HG03196 (cell line): ENCODE data around the gene ZNF627.
A peak's percentile ranks its signal among the peaks of the same experiment; 100 is the strongest.
"Not testable (repeated sequence)": the region's sequence is repeated elsewhere in the genome, so short reads cannot be mapped to it uniquely, and the experiment has no call there.

ENCODE experiments used
- ATAC-seq: cut with Tn5 transposase; IDR thresholded peaks from one replicate; pipeline ENCODE4 v1.9.1; 2021; ENCODE audit not compliant: unreplicated experiment

The ZNF627 gene

DNA sequence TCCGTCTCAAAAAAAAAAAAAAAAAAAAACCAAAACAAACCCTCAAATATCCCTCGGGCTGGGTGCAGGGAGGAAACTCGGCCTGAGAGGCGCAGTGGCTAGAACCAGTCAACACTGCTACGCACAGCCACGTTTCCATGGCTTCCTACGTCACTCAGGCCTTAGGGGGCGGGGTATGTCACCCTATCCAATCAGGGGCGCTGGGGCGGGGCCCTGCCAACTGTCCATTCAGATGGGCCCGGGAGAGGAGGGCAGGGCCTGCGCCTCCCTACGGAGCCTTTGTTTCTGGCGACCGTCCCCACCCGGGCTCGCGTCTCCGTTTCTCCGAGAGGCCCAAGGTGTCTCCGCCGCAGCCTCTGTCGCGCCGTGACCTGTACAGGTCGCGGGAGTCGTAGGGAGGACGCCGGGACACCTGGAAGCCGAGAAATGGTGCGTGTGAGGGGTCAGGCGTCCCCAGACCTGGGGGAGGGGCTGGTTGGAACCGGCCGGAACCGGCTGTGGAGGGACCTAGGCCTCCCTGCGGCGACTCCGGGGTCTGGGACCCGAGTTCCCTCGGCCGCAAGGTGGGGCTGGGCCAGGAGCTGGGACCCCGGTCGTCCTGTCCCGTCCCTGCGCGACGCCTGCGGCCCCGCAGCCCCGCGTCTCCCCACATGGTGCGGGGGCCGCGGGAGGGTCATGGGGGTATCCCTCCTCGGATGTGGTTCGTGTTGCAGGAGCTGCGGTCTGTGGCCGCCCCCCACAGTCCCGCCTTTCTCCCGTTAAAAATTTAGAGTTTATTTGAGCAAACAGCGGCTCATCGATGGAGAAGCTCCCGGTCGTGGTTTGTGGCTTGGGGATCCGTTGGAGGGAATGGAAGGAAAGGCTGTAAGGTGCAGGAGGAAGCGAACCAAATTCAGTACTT lies at the start of gene ZNF627:
TSS of gene ZNF627 (plus strand) at position 282 of the 901 bp plus-strand sequence. CDS start at position 427, 145 bp downstream.
- ATAC-seq = peak; percentile 95

DNA sequence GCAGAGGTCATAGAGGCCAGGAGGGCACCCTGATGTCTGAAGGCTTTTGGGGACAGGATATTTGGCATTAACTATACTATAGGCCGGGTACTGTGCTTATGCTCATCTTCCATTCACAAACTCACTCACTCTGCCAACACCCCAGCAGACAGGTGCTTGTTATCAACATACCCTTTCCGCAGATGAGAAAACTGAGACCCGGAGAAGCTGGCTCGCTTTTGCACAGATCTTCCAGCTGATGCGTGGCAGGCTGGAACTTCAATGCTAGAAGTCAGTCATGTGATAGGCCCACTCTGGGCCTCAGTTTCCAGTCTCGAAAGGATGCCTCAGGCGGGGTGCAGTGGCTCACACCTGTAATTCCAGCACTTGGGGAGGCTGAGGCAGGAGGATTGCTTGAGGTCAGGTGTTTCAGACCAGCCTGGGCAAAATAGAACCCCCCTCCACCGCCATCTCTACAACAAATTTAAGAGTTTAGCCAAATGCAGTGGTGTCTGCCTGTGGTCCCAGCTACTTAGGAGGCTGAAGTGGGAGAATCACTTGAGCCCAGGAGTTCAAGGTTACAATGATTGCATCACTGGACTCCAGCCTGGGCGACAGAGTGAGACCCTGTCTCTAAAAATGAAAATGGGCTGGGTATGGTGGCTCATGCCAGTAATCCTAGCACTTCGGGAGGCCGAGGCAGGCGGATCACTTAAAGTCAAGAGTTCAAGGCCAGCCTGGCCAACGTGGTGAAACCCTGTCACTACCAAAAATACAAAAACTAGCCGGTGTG lies 49.2 kb upstream of the ZNF627 start:
- ATAC-seq = no peak

DNA sequence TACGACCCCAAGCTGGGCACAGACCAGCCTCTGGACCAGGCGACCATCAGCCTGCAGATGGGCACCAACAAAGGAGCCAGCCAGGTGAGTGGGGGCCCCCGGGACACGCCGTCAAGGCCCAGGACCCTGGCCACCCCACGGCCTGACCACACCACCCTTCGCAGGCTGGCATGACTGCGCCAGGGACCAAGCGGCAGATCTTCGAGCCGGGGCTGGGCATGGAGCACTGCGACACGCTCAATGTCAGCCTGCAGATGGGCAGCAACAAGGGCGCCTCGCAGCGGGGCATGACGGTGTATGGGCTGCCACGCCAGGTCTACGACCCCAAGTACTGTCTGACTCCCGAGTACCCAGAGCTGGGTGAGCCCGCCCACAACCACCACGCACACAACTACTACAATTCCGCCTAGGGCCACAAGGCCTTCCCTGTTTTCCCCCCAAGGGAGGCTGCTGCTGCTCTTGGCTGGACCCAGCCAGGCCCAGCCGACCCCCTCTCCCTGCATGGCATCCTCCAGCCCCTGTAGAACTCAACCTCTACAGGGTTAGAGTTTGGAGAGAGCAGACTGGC lies 47.8 kb upstream of the ZNF627 start:
- no peak for ATAC-seq

DNA sequence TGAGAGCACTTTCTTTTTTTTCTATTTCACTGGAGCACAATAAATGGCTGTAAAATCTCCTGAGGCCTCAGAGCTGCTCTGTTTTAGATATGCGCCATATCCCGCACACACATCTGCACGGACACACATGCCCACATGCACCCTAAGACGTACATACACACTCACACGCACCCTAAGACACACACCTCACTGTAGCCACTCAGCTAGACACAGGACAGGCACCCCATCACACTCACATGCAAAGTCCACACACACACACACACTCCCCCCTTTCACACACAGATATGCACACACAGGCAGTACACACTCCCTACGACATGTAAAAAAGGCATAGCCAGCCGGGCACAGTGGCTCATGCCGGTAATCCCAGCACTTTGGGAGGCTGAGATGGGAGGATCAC lies 47.0 kb upstream of the ZNF627 start:
- no peak for ATAC-seq

DNA sequence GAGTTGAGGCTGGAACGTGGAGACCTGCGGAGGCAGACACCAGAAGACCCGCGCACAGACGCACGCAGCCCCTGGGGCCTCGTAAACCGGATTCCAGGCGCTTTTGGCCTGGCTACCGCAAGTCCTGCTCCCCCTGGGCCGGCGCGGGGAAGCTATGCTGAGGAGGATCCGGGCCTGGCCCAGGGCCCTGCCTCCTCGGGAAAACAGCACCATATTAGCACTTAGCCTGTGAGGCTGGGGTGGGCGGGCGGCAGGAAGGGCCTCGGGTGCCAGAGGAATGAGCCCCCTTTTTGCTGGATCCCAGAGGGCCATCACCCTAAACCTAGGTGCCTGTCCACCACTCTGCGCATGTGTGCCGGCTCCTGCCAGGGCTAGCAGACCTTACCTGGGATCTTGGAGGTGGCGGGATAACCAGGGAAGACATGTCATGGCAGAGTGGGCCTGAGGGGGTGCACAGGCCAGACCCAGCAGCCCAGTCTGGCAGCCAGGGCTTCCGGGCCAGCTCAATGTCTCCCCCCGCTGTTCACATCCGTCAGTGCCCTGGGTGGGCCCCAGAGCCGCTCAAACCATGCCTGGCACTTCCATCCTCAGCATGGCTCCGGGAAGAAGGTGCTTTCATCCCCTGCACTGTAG lies 45.6 kb upstream of the ZNF627 start:
- no peak for ATAC-seq

DNA sequence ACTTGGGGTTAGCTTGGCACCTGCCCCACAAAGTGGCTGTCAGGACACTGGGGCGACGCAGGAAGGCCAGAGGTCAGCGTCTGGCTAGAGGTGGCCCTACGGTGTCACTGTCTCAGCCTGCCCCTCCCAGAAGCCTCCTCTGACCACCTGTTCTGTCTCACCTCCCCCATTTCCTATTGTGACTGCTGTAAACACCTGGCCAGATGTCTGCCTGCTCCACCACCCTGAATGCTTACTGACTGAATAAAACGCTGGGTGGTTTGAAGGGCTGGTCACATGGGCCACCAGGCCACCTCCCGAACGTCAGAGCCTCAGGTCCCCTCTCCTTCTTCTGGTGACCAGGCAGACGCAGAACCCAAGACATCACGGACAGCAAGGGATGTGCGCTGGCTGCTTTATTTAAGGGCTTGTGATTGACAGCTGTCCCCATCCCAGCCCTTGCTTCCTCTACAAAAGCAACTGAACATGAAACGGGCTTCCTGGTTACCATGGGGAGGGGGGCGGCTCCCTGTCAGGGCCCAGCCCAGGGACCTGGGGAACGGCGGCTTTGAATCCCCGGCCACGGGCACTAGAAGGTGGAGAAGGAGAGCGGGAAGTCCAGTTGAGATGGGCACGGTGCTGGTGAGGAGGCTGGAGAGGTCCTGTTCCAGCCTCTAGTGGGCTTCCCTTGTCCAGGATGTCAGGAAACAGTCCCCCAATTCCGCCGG lies 44.5 kb upstream of the ZNF627 start:
- no peak for ATAC-seq

DNA sequence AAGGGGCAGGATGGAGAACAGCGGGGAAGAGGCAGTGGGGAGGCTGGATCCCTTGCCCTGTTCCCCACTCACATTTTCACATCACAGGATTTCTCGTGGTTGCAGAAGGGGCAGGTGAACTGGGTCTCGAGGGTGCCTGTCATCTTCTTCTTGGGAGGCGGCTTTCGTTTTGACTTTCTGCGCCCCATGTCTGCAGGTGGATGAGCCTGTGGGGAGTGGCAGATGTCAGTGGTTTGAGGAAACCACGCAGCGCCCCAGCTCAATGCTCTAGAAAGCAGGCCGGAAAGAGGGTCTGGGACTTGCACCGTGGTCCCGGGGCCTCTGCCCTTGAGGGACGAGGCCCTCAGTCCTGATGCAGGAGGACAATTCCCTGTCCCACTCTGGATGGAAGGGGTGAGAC lies 43.1 kb upstream of the ZNF627 start:
- ATAC-seq = no peak

DNA sequence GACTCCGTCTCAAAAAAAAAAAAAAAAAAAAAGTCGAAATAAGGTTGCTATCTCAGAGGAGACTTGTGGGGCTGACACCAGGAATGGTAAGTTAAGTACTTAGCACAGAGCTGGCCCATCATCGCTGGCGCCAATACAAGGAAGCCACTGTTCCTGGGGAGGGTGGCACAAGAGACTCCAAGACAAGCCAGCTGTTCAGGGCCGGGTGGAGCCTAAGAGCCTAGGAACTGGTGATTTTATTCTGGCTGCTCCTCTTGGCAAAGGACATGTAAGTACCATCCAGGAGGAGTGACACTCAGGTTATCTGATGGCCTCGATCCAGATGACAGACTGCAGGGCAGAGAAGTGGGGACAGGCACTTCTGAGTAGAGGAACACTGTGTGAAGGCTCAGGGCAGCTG lies 42.0 kb upstream of the ZNF627 start:
- no peak for ATAC-seq

DNA sequence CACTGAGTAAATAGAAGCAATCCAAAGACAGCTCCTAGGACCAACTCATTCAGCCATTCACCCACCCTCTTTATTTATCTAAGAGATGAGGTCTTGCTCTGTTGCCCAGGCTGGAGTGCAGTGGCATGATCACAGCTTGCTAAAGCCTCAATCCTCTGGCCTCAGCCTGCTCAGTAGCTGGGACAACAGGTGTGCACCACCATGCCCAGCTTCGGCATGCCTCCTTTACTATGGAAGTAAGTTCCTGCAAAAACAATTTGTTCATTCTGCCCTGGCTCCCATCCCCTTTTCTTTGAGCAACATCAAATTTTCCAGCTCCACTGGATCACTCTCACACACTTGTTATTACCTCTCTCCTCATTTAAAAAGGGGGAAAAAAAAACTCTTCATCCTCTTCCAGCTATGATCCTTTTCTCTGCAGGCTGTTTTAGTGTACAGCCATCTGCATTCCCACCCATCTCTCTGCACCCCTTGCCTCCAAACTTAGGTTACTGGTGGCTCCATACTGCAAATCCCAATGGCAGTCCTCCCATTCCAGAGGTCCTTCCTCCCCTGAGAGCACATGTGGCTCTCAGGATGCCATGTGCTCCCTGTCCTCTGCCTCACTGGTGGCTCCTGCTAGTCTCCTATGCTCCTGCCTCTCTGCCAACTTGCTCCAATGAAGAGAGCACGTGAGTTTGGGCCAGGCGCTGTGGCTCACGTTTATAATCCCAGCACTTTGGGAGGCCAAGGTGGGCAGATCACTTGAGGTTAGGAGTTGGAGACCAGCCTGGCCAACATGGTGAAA lies 40.5 kb upstream of the ZNF627 start:
- no peak for ATAC-seq

DNA sequence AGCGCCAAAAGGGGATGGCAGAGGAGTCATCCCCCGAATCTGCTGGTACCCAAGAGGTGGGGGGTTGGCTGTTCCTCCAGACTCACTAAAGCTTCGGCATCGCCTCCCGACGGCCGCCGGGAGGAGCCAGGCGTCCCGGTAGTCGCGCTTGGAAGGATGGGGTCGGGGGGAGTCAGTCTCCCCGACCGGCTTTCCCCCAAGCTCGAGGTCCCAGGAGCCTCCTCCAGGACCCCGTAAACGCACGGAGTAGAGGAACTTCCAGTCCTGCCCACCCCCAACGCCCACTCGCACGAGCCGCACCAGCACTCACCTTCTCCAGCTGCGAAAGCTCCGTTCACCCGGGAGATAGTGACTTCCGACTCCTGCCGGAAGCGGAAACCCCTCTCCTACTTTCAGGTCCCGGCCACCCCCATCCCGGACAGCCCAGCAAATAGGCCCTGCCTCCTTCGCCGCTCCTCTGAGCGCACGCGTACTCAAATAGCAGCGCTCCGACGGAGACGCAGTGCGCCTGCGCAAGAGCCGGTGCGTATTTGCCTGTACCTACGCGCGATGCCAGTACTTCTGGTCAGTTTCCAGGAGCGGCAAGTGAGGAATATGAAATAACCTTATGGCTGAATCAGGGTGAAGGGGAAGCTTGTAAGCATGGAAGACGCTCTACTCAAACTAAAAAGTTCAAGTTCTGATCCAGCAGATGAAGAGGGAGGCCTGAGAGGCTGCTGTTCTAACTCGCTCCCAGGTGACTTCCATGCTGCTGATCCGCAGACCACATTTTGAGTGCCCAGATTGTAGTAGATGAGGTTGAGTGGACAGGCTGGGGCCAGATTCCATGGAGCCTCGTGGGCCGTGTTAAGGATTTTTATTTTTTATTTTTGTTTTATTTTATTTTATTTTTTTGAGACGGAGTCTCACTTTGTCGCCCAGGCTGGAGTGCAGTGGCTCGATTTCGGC lies 38.1 kb upstream of the ZNF627 start, which contains the start of gene ELOF1:
TSS of gene ELOF1 (minus strand) at position 350 of the 948 bp plus-strand sequence. CDS start 4,883 bp downstream, outside the sequence.
- ATAC-seq = peak; percentile 70

DNA sequence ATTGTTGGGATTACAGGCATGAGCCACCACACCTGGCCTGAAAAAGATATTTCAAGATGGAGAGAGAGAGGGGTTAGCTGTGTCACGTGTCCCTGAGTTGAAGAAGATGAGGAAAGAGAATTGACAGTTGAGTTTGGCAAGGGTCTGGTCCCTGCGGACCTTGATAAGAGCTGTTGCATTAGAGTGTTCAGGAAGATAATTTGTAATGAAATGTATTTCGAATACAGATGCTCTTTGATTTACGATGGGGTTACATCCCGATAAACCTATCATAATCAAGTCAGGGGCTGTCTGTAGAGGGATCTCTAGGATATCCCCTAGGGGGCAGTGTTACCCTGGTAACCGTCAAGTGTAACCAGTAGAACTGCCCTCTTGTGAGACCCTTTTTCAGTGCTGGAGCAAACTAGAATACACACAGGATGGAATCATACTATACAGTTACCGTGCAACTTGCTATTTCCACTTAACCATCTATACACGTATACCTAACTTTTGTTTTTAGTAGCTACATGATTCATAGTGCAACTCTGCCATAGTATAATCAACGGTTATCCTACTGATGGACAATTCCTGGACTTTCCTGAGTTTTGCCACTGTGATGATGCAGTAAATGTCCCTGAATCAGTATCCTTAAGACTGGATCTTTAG lies 36.8 kb upstream of the ZNF627 start:
- ATAC-seq = no peak

DNA sequence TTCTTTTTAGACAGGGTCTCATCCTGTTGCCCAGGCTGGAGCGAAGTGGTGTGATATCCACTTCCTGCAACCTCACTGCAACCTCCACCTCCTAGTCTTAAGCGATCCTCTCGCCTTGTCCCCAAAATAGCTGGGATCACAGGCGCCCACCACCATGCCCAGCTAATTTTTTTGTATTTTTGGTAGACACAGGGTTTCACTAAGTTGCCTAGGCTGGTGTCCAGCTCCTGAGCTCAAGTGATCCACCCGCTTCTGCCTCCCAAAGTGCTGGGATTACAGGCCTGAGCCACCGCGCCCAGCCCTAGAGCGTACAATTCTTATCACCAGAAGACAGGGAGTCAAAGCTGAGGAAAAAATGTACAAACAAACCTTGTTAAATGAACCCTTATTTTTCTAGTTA lies 33.8 kb upstream of the ZNF627 start:
- no peak for ATAC-seq

DNA sequence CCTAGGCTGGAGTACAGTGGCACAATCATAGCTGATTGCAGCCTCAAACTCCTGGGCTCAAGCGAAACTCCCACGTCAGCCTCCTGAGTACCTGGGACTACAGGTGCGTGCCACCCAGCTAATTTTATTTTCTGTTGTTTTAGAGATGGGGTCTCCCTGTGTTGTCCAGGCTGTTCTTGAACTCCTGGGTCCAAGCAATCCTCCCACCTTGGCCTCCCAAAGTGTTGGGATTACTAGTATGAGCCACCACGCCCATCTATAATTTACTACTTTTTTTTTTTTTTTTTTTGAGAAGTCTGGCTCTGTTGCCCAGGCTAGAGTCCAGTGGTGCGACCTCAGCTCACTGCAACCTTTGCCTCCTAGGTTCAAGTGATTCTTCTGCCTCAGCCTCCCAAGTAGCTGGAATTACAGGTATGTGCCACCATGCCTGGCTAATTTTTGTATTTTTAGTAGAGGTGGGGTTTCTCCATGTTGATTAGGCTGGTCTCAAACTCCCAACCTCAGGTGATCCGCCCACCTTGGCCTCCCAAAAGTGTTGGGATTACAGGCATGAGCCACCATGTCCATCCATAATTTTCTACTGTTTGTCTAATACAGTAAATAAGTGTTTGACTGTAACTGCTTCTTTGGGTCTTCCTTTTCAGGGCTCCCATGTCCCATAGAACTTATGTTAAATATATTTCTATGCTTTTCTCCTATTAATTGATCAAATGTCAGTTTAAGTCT lies 33.0 kb upstream of the ZNF627 start:
- ATAC-seq = not testable (repeated sequence)

DNA sequence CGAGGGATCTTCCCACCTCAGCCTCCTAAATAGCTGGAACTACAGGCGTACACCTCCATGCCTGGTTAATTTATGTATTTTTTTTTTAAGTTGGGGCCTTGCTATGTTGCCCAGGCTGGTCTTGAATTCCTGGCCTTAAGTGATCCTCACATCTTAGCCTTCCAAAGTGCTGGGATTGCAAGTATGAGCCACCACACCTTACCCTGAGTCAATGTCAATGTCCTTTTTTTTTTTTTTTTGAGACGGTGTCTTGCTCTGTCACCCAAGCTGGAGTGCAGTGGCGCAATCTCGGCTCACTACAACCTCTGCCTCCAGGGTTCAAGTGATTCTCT lies 31.7 kb upstream of the ZNF627 start:
- ATAC-seq = not testable (repeated sequence)

DNA sequence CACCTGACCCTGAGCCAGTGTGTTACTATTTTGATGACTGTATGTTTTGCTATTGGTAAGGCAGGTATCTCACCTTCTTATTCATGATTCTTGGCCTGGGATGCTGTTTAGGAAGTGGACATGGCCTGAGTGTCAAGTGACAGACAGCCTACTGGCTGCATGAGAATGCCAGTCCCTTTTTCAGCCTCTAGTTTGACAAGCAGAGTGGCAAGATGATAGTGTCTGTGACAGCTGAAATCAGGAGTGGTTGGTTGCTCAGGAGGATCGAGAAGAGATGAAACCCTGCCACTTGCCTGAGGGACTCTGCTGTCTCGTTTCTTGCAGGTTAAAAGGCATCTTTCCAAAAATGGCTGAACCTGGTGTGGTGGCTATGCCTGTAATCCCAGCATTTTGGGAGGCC lies 31.1 kb upstream of the ZNF627 start:
- no peak for ATAC-seq

DNA sequence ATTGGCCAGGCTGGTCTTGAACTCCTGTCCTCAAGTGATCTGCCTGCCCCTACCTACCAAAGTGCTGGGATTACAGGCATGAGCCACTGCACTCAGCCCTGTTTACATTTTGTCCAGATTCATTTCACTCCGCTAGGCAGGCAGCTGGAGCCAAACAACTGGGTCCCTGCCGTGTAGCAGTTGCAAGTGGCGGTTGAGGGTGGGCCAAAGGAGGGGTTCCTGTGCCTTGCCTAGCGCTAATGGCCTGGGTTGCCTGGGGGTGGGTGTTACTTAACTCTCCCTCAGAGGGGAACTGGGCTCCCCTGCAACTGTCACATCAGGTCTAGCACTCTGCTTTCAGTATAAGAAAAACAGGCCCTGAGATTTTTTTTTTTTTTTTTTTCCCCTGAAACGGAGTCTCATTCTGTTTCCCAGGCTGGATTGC lies 27.2 kb upstream of the ZNF627 start:
- no peak for ATAC-seq

DNA sequence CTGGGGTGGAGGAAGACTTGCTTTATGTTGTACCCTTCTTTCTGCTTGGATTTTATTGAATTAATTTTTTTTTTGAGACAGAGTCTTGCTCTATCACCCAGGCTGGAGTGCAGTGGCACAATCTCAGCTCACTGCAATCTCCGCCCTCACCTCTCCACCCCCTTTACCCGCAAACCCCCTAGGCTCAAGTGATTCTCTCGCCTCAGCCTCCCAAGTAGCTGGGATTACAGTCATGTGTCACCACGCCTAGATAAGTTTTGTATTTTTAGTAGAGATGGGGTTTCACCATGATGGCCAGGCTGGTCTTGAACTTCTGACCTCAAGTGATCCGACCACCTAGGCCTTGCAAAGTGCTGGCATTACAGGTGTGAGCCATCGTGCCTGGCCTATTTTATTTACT lies 23.9 kb upstream of the ZNF627 start:
- not testable (repeated sequence) for ATAC-seq

DNA sequence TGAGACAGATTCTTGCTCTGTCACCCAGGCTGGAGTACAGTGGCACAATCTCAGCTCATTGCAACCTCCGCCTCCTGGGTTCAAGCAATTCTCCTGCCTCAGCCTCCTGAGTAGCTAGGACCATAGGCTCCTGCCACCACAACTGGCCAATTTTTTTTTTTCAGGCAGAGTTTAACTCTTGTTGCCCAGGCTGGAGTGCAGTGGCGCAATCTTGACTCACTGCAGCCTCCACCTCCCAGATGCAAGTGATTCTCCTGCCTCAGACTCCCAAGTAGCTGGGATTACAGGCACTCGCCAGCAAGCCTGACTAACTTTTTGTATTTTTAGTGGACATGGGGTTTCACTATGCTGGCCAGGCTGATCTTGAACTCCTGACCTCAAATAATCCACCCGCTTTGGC lies 23.5 kb upstream of the ZNF627 start:
- not testable (repeated sequence) for ATAC-seq
